ENCODE results near the gene SWAP70. TPM values are rescaled to one million over a fixed set of nuclear protein-coding genes. Genes with fewer than 3 reads are reported as not detected.

SWAP70 gene
- total RNA-seq, 4 donors from 2014 or later: 29.7 to 53.6 (median 38.8) TPM

DNA sequence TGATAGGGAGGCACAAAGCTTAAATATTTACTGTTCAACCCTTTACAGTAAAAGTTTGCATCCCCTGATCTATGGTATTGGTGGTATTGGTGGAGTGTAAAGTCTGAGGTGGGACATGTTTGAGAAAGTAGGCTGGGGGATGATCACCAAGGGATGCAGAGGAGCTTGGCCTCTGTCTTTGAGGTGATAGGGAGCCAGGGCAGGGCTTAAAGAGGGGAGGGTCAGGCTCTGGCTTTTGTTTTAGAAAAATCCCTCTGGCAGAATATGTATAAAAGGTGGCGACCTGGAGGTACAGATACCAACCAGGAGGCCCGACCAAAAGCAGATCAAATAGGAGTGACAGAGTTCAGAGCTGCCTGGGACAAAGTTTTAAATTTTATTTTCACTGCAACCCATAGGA lies 59.0 kb downstream of the SWAP70 start:
- TF ChIP-seq, protein P1, sequence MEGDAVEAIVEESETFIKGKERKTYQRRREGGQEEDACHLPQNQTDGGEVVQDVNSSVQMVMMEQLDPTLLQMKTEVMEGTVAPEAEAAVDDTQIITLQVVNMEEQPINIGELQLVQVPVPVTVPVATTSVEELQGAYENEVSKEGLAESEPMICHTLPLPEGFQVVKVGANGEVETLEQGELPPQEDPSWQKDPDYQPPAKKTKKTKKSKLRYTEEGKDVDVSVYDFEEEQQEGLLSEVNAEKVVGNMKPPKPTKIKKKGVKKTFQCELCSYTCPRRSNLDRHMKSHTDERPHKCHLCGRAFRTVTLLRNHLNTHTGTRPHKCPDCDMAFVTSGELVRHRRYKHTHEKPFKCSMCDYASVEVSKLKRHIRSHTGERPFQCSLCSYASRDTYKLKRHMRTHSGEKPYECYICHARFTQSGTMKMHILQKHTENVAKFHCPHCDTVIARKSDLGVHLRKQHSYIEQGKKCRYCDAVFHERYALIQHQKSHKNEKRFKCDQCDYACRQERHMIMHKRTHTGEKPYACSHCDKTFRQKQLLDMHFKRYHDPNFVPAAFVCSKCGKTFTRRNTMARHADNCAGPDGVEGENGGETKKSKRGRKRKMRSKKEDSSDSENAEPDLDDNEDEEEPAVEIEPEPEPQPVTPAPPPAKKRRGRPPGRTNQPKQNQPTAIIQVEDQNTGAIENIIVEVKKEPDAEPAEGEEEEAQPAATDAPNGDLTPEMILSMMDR (IDR thresholded peaks at IDR 0.05): no peak
- no peak for TF ChIP-seq POLR2A (IDR thresholded peaks at IDR 0.05)
- intact Hi-C loops (cut with DNase I): no loop called here
- WGBS, 2 donors: 89 to 98% methylated on average over 2 of the region's 2 CpGs
- Histone ChIP-seq H3K27ac (no peak overlapping the region), H3K27me3 (no peaks in the 10 kb centered on the region), H3K4me3 (replicated peaks in 1 of 3) (no peak overlapping the region), H3K9me3 (no peaks in the 10 kb centered on the region), H3K4me1 (peaks cover 6 to 23% of the 10 kb centered on the region in 2 donors), H3K36me3 (peaks cover 0 to 1% of the 10 kb centered on the region in 2 donors)
- no peak for DNase-seq

DNA sequence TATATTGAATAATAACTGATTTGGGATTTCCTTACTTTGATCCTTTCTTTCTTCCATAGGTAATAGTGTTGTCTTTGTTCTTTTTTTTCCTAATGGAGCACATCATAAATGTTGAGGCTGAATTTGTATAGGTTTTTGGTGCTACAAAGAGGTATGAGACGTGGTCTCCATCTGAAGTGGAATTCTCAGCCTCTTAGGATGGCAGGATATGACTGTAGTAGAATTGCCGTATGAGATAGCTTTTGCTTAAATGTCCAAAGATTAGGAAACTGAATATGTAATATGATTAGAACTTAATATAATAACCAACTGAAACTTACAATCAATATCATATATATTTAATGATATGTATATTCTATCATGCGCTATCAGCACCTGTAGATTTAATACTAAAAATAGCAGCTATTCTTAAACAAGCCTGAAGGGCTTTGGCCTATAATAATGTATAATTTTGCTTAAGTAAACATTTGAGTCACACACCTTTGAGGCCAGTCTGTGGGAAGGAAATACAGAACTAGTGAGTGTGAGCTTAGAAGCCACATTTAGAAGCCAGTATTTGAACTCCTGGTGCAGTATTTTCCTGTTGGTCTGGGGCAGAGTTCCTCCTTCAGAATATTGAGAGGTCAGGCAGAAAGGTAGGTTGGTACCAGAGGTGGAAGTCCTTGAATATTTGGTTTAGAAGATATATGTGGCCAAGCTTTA lies 62.6 kb downstream of the SWAP70 start:
- Histone ChIP-seq H3K9me3 (no peaks in the 10 kb centered on the region), H3K4me3 (replicated peaks in 1 of 3) (no peak overlapping the region), H3K36me3 (peaks cover under 1 to 12% of the 10 kb centered on the region in 2 donors), H3K27ac (peak overlapping the region in 1 of 3 donors; percentile 1), H3K4me1 (no peaks in the 10 kb centered on the region), H3K27me3 (no peaks in the 10 kb centered on the region)
- DNase-seq: no peak
- intact Hi-C loops (cut with DNase I): no loop called here
- 93 to 95% methylated on average over 3 of the region's 3 CpGs for WGBS, 2 donors
- TF ChIP-seq, protein P1 (IDR thresholded peaks at IDR 0.05): no peak
- TF ChIP-seq POLR2A (IDR thresholded peaks at IDR 0.05): no peak

DNA sequence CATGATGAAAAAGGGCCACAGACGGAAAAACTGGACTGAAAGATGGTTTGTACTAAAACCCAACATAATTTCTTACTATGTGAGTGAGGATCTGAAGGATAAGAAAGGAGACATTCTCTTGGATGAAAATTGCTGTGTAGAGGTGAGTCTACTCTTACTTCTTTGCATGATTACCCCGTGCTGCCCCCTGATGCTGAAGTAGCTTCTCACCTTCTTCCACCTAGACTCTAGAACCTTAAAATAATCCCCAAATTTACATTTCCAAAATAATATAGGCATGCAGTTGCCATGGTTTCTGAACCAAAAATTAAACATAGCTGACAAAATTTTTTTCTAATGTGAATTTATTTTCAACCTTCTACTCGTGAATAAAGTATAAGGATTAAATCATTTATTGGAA lies 64.2 kb downstream of the SWAP70 start:
- TF ChIP-seq, protein P1 (IDR thresholded peaks at IDR 0.05): no peak
- no peak for TF ChIP-seq POLR2A (IDR thresholded peaks at IDR 0.05)
- 85 to 94% methylated on average over 3 of the region's 3 CpGs for WGBS, 2 donors
- Histone ChIP-seq H3K36me3 (peaks cover 9 to 12% of the 10 kb centered on the region in 2 donors), H3K27ac (no peak overlapping the region), H3K4me1 (no peaks in the 10 kb centered on the region), H3K9me3 (no peaks in the 10 kb centered on the region), H3K4me3 (replicated peaks in 1 of 3) (no peak overlapping the region), H3K27me3 (no peaks in the 10 kb centered on the region)
- intact Hi-C loops (cut with DNase I): no loop called here
- DNase-seq: no peak

DNA sequence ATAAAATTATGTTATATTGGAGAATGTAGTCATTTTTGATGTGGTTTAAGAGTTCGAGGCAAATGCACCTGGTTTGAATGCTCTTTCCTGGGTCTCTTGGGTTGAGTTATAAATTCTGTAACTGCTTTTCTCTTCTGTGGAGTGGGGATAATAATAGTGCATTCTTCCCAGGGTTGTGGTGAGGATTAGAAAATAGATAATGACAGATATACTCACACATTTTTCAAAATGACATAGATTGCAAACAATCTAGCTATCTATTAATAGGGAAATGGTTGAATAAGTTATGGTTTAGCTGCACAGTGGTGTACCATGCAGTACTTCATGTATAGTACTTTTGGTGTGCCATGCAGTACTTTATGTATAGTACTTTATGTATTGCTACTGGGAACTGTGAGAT lies 67.4 kb downstream of the SWAP70 start:
- no peak for DNase-seq
- Histone ChIP-seq H3K27ac (no peak overlapping the region), H3K4me1 (peaks cover 0 to 3% of the 10 kb centered on the region in 2 donors), H3K9me3 (no peaks in the 10 kb centered on the region), H3K27me3 (no peaks in the 10 kb centered on the region), H3K36me3 (peaks cover 19 to 30% of the 10 kb centered on the region in 2 donors), H3K4me3 (replicated peaks in 1 of 3) (no peak overlapping the region)
- intact Hi-C loops (cut with DNase I): no loop called here
- TF ChIP-seq POLR2A (IDR thresholded peaks at IDR 0.05): no peak
- TF ChIP-seq, protein P1 (IDR thresholded peaks at IDR 0.05): no peak
- 94 to 100% methylated on average over 1 of the region's 1 CpG for WGBS, 2 donors

DNA sequence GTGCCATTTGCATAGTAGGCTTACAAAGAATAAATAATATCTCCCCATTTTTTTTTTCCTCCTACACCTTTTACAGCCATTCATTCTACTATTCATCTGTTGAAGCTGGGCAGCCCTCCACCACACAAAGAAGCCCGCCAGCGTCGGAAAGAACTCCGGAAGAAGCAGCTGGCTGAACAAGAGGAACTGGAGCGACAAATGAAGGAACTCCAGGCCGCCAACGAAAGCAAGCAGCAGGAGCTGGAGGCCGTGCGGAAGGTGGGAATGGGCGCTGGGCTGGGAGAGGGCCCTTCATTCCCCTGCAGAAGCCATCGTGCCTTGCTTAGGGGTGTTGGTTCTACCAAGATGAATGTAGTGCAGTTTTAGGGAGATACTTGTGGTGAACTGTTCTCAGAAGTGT lies 68.6 kb downstream of the SWAP70 start:
- Histone ChIP-seq H3K27ac (no peak overlapping the region), H3K4me1 (peaks cover 7 to 11% of the 10 kb centered on the region in 2 donors), H3K4me3 (replicated peaks in 1 of 3) (no peak overlapping the region), H3K36me3 (peaks cover 23 to 31% of the 10 kb centered on the region in 2 donors), H3K9me3 (no peaks in the 10 kb centered on the region), H3K27me3 (no peaks in the 10 kb centered on the region)
- no peak for TF ChIP-seq POLR2A (IDR thresholded peaks at IDR 0.05)
- WGBS, 2 donors: 85 to 93% methylated on average over 11 of the region's 11 CpGs
- DNase-seq: no peak
- intact Hi-C loops (cut with DNase I): no loop called here
